ENCODE measurements around the gene CDKN2AIP. TPM values are rescaled to one million over a fixed set of nuclear protein-coding genes. Genes with fewer than 3 reads are reported as not detected.
"Not testable (repeated sequence)": the region's sequence is repeated elsewhere in the genome, so short reads cannot be mapped to it uniquely, and the experiment has no call there.

Gene CDKN2AIP
- total RNA-seq, 1 experiment from 2014 or later, result 23.3 TPM

GRCh38 chr4:183413234-183414200 is 30.9 kb upstream of the CDKN2AIP start:
- DNase-seq (ENCODE audit: low spot score), result no peak

GRCh38 chr4:183416879-183417755 is 27.3 kb upstream of the CDKN2AIP start:
- DNase-seq (ENCODE audit: low spot score), result no peak

- DNase-seq (ENCODE audit: low spot score), result peak; percentile 70
These were observed 21.3 kb upstream of the CDKN2AIP start for GRCh38 chr4:183422962-183423631.

- DNase-seq (ENCODE audit: low spot score), result peak; percentile 44
These were observed 20.2 kb upstream of the CDKN2AIP start for GRCh38 chr4:183424109-183424744.

- DNase-seq (ENCODE audit: low spot score), result no peak
These were observed 17.9 kb upstream of the CDKN2AIP start for GRCh38 chr4:183426507-183426906.

- DNase-seq (ENCODE audit: low spot score), result no peak
These were observed 14.9 kb upstream of the CDKN2AIP start for GRCh38 chr4:183429489-183429888.

- DNase-seq (ENCODE audit: low spot score), result no peak
These were observed 14.0 kb upstream of the CDKN2AIP start for GRCh38 chr4:183430317-183430993.

- no peak for DNase-seq (ENCODE audit: low spot score)
These were observed 13.5 kb upstream of the CDKN2AIP start for GRCh38 chr4:183430994-183431347.

GRCh38 chr4:183431614-183432013 is 12.8 kb upstream of the CDKN2AIP start:
- no peak for DNase-seq (ENCODE audit: low spot score)

- not testable (repeated sequence) for DNase-seq (ENCODE audit: low spot score)
These were observed 11.3 kb upstream of the CDKN2AIP start for GRCh38 chr4:183433183-183433582.

GRCh38 chr4:183434264-183434663 is 10.2 kb upstream of the CDKN2AIP start:
- DNase-seq (ENCODE audit: low spot score), result no peak

- DNase-seq (ENCODE audit: low spot score), result no peak
These were observed 9.7 kb upstream of the CDKN2AIP start for GRCh38 chr4:183434666-183435190.

GRCh38 chr4:183435803-183436202 is 8.6 kb upstream of the CDKN2AIP start:
- DNase-seq (ENCODE audit: low spot score), result no peak

- no peak for DNase-seq (ENCODE audit: low spot score)
These were observed 8.0 kb upstream of the CDKN2AIP start for GRCh38 chr4:183436417-183436816.

GRCh38 chr4:183437452-183437851 is 7.0 kb upstream of the CDKN2AIP start:
- DNase-seq (ENCODE audit: low spot score), result no peak

GRCh38 chr4:183438458-183439113 is 5.8 kb upstream of the CDKN2AIP start:
- peak; percentile 94 for DNase-seq (ENCODE audit: low spot score)

- no peak for DNase-seq (ENCODE audit: low spot score)
These were observed 3.2 kb upstream of the CDKN2AIP start for GRCh38 chr4:183441276-183441675.

GRCh38 chr4:183443655-183444213 is 702 bp upstream of the CDKN2AIP start:
- peak; percentile 41 for DNase-seq (ENCODE audit: low spot score)

- peak; percentile 25 for DNase-seq (ENCODE audit: low spot score)
These were observed 627 bp downstream of the CDKN2AIP start for GRCh38 chr4:183445097-183445428.

- no peak for DNase-seq (ENCODE audit: low spot score)
These were observed 3.2 kb downstream of the CDKN2AIP start for GRCh38 chr4:183447646-183448045.

All from A172 (cell line).